HG03097 (cell line): ENCODE measurements around the gene EFCAB6.

Experiments used
- ATAC-seq: cut with Tn5 transposase; IDR thresholded peaks from one replicate; pipeline ENCODE4 v1.9.1; 2021; ENCODE audit not compliant: unreplicated experiment, low FRiP score

EFCAB6 gene

DNA sequence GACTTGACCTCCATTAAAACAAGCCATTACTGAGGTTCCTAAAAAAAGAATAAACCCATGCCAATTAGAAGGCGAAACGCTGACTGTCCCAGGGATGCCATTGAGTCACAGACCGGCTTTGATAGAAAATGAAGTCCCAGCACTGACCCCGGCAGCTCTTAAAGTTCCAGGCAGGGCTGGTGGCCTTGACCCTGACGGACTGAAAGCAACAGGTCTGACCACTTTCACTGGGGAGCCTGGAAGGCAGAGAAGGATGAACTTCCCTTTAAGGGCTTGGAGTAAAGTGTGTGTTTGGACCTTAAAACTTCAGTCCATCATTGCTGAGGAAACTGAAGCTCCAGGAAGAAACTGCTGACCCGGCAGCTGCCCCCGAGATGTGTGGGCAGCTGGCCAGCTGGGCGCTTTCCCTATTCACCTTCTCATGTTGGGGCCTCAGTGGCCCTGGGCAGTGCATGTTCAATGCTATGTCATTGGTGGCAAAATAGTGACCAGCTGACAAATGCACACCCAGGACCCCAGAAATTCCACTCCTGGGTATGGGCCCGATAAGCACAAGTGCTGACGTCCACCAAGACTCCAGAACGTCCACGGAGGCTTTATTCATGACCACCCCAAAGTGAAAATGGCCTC, 18.9 kb upstream of the EFCAB6 start:
- no peak for ATAC-seq

GRCh38 chr22:43829904-43830851, 18.1 kb upstream of the EFCAB6 start:
- no peak for ATAC-seq

DNA sequence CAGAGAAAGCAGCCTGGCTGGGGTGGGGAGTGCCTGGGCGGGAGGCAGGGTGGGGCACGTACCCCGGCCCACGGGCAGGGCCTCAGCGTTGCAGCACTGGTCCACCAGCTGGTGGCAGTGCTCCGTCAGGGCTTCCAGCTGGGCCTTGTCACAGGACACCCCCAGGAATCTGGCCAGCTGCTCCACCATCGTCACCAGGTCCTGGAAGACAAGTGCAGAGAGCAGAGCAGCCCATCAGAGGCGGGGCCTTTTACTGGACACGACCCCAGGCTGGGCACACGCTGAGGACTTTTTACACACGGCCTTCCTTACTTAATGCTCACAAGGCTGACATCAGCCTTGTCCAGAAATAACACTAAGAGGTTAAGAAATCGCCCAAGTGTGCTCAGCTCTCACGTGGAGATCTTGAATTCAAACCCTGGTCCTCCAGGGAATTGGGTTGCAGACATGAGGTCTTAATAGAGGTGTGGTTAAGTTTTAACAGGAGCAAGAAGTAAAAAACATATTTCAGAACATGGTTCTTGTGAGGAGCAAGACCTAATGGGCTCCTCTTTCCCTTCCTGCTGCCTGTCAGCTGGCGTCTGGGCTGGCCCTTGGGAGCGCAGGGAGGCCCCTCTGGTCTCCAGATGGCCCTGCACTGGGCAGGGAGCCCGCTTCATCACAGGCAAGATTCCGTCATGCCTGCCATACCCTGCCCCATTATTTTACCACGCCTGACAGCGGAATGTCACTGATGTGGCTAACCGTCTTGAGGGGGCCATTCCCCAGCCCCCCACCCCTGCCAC, 17.1 kb upstream of the EFCAB6 start:
- no peak for ATAC-seq

- no peak for ATAC-seq
These were observed 16.6 kb upstream of the EFCAB6 start for GRCh38 chr22:43828725-43828997.

GRCh38 chr22:43827926-43828724, 16.0 kb upstream of the EFCAB6 start:
- ATAC-seq = no peak

DNA sequence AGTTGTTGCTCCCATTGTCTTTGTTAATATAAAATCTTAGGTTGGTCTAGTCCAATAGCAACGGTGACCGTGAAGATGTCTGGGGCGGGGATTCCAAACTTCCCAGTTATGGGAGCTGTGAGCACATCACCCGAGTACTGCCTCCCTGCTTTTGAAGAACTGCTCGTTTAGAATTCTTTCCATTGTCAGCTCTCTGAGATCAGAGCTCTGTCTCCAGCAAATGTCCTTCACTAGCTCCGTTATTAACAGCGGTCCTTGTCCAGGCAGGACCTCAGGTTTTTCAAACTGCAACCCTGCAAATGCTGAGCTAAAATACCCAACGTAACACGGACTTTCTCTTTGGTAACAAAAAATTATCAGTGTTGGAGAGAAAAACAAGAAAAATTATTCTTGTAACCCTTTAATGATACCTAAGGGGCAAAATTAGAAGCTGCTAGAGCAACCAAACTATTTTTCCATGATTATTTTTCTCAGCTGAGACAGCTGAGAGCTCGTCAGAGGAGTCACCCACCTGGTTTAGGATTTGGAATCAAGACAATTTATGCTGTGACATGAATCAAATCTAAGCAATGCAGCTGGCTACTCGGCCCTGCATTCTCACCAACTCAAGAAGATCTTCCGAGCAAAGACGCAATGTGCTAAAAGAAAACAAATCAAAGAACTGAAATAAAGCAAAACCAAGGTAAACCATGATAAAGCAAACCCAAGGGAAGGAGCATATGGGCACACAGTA, 15.1 kb upstream of the EFCAB6 start:
- ATAC-seq = no peak

- ATAC-seq = no peak
These were observed 14.3 kb upstream of the EFCAB6 start for GRCh38 chr22:43826142-43827002.

DNA sequence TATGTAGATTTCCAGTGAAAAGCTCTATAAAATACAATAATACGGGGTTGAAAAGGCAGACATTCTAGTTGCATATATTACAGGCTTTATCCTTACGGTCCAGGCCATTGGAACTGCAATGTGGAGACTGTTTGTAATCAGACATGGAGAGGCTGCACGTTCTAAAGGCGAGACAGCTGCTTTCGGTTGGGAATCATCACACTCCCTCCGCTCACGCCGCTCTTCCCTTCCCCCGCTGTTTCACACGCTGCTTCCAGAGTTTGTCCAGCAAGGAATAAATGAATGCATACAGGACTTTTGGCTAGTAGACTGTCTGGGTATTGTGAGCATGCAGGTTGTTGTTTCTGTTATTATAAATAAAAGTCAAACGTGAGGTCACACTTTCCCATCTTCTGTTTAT, 13.5 kb upstream of the EFCAB6 start:
- no peak for ATAC-seq

- ATAC-seq = no peak
These were observed 12.8 kb upstream of the EFCAB6 start for GRCh38 chr22:43824724-43825420.

GRCh38 chr22:43823911-43824665, 12.0 kb upstream of the EFCAB6 start:
- no peak for ATAC-seq

GRCh38 chr22:43823353-43823908, 11.3 kb upstream of the EFCAB6 start:
- no peak for ATAC-seq

DNA sequence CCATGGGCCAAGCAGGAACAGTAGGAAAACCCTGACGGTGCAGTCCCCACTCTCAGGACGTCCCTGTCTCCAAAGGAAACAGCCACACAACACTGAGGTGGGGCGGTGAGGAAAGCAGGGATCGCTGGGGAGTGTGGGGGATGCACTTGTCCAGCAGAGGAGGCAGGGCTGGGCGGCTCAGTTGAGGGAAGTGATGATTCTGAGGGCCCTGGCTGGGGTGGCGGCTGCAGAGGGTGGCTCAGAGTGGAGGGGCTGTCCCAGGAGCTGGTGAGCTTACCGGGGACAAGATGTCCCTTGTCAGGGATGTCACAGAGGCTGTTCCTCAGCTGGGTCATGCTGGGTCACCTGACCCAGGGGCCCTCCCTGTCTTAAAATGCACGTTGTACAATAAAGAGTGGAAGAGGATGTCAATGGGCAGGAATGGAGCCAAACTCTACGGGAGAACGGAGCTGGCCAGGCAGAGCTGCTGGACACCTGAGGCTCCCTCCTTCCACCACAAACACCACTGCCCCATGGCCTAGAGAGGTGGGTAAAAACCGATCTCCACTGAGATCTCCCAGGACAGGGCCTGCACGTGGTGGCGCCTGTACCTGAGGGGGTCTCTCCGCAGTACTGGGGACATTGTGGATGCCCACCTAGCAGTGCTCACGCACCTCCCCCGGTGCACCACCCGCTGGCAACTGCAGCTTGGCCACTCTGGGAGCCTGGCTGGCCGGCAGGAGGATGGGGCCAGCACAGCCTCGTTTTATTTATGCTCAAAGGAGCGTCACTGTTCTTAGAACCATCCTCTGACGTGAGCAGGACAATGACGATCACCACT, 9.7 kb upstream of the EFCAB6 start:
- ATAC-seq = no peak

DNA sequence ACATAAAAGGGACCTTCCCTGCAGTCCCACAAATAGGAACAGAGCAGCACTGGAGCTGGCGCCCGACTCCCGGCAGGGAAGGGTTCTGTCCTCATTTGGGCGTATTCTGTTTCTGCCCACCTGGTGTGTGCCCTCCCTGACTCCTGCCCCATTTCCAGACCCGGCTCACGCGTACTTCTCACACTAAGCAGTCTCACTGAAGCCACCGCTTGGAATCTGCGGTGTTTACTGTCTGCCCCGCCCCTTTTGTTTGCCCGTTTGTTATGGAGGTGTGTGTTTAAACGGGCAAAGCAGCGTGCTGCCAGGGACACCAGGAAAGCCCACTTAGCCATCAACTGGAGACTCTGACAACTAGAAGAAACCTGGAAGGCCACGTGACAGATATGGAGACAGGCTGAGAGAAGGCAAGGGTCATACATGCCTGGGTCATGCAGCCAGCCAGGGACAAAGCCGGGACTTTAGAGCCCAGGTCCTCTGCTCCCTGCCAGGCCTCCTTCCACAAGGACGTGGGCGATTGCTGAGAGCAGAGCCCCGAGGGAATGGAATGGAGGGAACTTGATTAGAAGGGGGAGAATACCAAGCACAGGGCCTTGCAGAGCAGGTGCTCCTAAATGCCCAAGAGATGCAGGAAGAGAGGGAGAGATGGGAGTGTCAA, 8.7 kb upstream of the EFCAB6 start:
- no peak for ATAC-seq

DNA sequence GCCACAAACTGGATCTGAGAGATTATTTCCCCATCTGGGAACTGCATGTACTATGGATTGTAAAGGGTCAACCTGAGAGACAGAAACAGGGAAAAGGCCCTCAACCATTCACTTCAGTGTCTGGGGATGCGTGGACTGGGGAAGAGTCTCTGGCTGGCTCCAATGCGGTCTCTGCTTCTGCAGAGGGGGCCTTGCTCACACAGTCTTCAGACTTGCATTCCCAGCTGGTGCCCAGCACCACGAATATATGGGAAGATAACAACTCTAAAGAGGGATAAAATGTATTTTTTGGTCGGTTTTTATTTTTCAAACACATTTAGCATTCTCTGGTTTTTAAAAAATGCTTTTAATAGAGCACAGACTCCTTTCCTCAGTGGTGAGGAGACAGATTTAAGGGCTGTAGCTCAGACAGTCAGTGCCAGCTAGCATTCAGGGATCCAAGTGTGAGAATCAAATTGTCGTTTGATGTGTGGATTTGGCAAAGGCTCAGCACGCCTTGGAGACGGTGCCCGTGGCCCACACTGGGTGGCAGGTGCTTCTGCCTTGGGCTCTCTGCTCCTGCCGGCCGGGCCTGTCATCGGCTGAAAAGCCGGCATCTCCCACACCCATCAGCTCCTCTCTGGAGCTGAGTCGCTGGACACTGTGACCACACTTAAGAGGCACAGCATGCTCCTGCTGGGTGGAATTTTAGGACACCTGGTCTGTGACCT, 8.0 kb upstream of the EFCAB6 start:
- no peak for ATAC-seq

DNA sequence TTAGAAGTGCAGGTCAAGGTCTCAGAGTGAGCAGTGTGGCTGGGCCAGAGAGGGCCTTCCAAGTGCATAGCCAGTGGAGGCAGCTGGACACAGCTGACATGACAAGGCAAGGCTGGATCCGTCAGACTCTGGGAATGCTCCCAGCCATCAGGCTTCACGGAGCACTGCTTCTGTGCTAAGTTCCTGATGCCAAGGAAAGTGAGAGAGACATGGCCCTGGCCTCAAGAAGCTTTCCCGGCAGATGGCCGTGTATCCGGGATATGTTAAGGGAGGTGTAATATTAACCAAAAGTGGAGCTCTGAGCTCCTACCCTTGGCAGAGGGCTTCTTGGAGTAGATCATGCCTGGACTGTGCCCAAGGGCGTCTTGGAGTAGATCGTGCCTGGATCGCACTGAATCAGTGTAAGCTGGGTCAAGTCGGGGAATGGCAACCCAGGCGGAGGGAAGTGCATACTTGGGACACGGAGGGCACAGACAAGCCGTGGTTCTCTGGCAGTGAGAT, 7.4 kb upstream of the EFCAB6 start:
- ATAC-seq = no peak
